HepG2 (cell line): ENCODE measurements around the gene HSPB7.

ENCODE experiments used
- POLR2A ChIP-seq, 2 experiments: IDR thresholded peaks; 2 replicates each; pipeline ENCODE4 v1.6.1; 2011; ENCODE audit warnings: low read depth in 2 of 2, low read length in 2 of 2, mild to moderate bottlenecking in 1 of 2, moderate library complexity in 1 of 2; ENCODE audit not compliant: insufficient read depth in 1 of 2
- TOE1 ChIP-seq: sonication (generic); formaldehyde crosslinking; IDR thresholded peaks from 2 replicates; pipeline ENCODE4 v1.4.0; 2020; ENCODE audit warnings: mild to moderate bottlenecking, missing genetic modification reagents
- ZFP1 ChIP-seq: IDR thresholded peaks from 2 replicates; pipeline ENCODE4 v1.6.1; 2016
- ZNF264 ChIP-seq: sonication (generic); formaldehyde crosslinking; IDR thresholded peaks from 2 replicates; pipeline ENCODE4 v1.4.0; 2020; ENCODE audit warnings: missing genetic modification reagents

GRCh38 chr1:16032388-16033102 lies 14.7 kb upstream of the HSPB7 start:
- no peak for TF ChIP-seq TOE1 (CRISPR knock-in tag)
- no peak for TF ChIP-seq ZNF264
- TF ChIP-seq POLR2A (IDR thresholded peaks at IDR 0.05; ENCODE audit: insufficient read depth in 1 of 2, low read depth in 2 of 2, low read length in 2 of 2): no peak
- no peak for TF ChIP-seq ZFP1
